MM.1S (cell line): ENCODE measurements around the gene TNK2.

Source experiments
- CTCF ChIP-seq: fragments of 300-600 bp; sonication (generic); IDR thresholded peaks from 2 replicates; pipeline ENCODE4 v1.5.1; 2016; ENCODE audit warnings: antibody characterized with exemption, low read length, mixed read lengths
- EZH2 ChIP-seq: fragments of 300-600 bp; sonication (generic); optimal IDR thresholded peaks from 2 replicates; pipeline ENCODE3; 2017; ENCODE audit warnings: low read depth, mild to moderate bottlenecking, antibody characterized with exemption, low read length, mixed read lengths

GRCh38 chr3:195931582-195932273 lies 23.4 kb upstream of the TNK2 start:
- TF ChIP-seq CTCF (no peak), EZH2 (no peak)
